Measurements from ENCODE around the gene DACT2. TPM values are rescaled to one million over a fixed set of nuclear protein-coding genes. Genes with fewer than 3 reads are reported as not detected.

DACT2 gene
- total RNA-seq, 2 donors from 2014 or later, result 16.6 to 39.9 TPM

- Mint-ChIP-seq H3K27me3 (ENCODE audit: insufficient read depth) (peaks cover 11% of the 10 kb centered on the region), H3K36me3 (ENCODE audit: low read depth) (peaks cover 44% of the 10 kb centered on the region), H3K9me3 (no peaks in the 10 kb centered on the region), H3K4me3 (no peak overlapping the region), H3K27ac (no peak overlapping the region), H3K4me1 (peaks cover 19% of the 10 kb centered on the region)
- DNase-seq, result peak; percentile 43
- peaks cover 54% of the 10 kb centered on the region for H3K36me3 ChIP-seq (ENCODE audit: control insufficient read depth, insufficient read depth, low read length)
- no peaks in the 10 kb centered on the region for H3K9me3 ChIP-seq (ENCODE audit: control insufficient read depth, low read length)
- no peak overlapping the region for H3K9ac ChIP-seq (ENCODE audit: extremely low read depth, low read length, poor library complexity, severe bottlenecking)
- peaks cover under 1% of the 10 kb centered on the region for H3K4me1 ChIP-seq (ENCODE audit: control insufficient read depth, insufficient read depth, low read length)
- WGBS, 2 experiments (ENCODE audit: insufficient coverage in 1 of 2, insufficient read length in 1 of 2), result 95 to 96% methylated on average over 17 to 22 of the region's 22 CpGs
- no peaks in the 10 kb centered on the region for H3K27me3 ChIP-seq (ENCODE audit: control insufficient read depth, insufficient read depth, low read length, poor library complexity, severe bottlenecking)
- no peak overlapping the region for H3K27ac ChIP-seq (ENCODE audit: low read depth, low read length)
- H3K4me3 ChIP-seq (ENCODE audit: low read length), result no peak overlapping the region
- no peak for TF ChIP-seq CTCF (conservative IDR thresholded peaks at IDR 0.05)
Measured at GRCh38 chr6:168307695-168308021, 11.9 kb downstream of the DACT2 start.

DNA sequence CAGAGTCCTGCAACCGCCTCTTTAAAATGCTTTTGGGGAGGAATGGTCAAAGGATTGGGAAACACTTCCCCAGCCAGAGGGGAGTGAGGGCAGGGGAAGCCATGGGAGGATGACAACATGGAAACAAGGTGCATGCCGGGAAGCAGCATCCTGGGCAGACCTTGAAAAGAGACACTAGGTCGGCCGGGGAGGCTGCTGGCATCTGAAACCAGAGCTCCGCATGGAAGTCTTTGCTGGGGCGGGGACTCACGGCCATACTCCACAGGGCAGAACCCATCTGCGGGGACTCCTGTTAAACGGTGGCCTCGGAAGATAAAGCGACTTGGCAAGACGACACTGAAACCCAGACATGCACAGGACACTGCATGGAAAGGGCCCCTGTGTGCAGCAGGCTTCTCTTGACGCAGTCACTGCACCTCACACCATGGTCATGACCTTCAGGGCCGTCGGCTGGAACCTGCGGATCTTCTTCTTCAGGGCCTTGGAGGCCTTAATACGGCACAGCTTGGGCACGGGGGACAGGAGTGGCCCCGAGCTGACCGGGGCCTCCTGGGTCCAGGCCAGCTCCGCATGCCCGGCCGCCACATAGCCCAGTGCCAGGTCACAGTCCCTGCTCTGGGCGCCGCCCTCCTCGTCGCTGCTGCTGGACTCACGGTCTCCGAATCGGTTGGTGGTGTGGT is 12.4 kb downstream of the DACT2 start:
- peaks cover 6% of the 10 kb centered on the region for H3K4me1 ChIP-seq (ENCODE audit: control insufficient read depth, insufficient read depth, low read length)
- Mint-ChIP-seq H3K27me3 (ENCODE audit: insufficient read depth) (peaks cover 11% of the 10 kb centered on the region), H3K4me3 (no peak overlapping the region), H3K27ac (no peak overlapping the region), H3K4me1 (peaks cover 24% of the 10 kb centered on the region), H3K9me3 (no peaks in the 10 kb centered on the region), H3K36me3 (ENCODE audit: low read depth) (peaks cover 41% of the 10 kb centered on the region)
- H3K27ac ChIP-seq (ENCODE audit: low read depth, low read length), result no peak overlapping the region
- H3K36me3 ChIP-seq (ENCODE audit: control insufficient read depth, insufficient read depth, low read length), result peaks cover 49% of the 10 kb centered on the region
- H3K9ac ChIP-seq (ENCODE audit: extremely low read depth, low read length, poor library complexity, severe bottlenecking), result no peak overlapping the region
- DNase-seq, result no peak
- H3K4me3 ChIP-seq (ENCODE audit: low read length), result no peak overlapping the region
- H3K27me3 ChIP-seq (ENCODE audit: control insufficient read depth, insufficient read depth, low read length, poor library complexity, severe bottlenecking), result no peaks in the 10 kb centered on the region
- H3K9me3 ChIP-seq (ENCODE audit: control insufficient read depth, low read length), result no peaks in the 10 kb centered on the region
- no peak for TF ChIP-seq CTCF (conservative IDR thresholded peaks at IDR 0.05)
- WGBS, 2 experiments (ENCODE audit: insufficient coverage in 1 of 2, insufficient read length in 1 of 2), result 94 to 97% methylated on average over 25 to 30 of the region's 30 CpGs

GRCh38 chr6:168305863-168306262 is 13.7 kb downstream of the DACT2 start:
- no peak for TF ChIP-seq CTCF (conservative IDR thresholded peaks at IDR 0.05)
- peaks cover 30% of the 10 kb centered on the region for H3K36me3 Mint-ChIP-seq (ENCODE audit: low read depth)
- peaks cover 12% of the 10 kb centered on the region for H3K27me3 Mint-ChIP-seq (ENCODE audit: insufficient read depth)
- no peaks in the 10 kb centered on the region for H3K9me3 Mint-ChIP-seq
- no peak overlapping the region for H3K4me3 Mint-ChIP-seq
- peaks cover 36% of the 10 kb centered on the region for H3K4me1 Mint-ChIP-seq
- 85 to 87% methylated on average over 8 to 9 of the region's 9 CpGs for WGBS, 2 experiments (ENCODE audit: insufficient coverage in 1 of 2, insufficient read length in 1 of 2)
- DNase-seq, result no peak
- H3K9me3 ChIP-seq (ENCODE audit: control insufficient read depth, low read length), result no peaks in the 10 kb centered on the region
- H3K4me3 ChIP-seq (ENCODE audit: low read length), result no peak overlapping the region
- H3K27ac Mint-ChIP-seq, result no peak overlapping the region
- H3K27ac ChIP-seq (ENCODE audit: low read depth, low read length), result no peak overlapping the region
- H3K36me3 ChIP-seq (ENCODE audit: control insufficient read depth, insufficient read depth, low read length), result peaks cover 36% of the 10 kb centered on the region
- H3K27me3 ChIP-seq (ENCODE audit: control insufficient read depth, insufficient read depth, low read length, poor library complexity, severe bottlenecking), result no peaks in the 10 kb centered on the region
- peaks cover 6% of the 10 kb centered on the region for H3K4me1 ChIP-seq (ENCODE audit: control insufficient read depth, insufficient read depth, low read length)
- no peak overlapping the region for H3K9ac ChIP-seq (ENCODE audit: extremely low read depth, low read length, poor library complexity, severe bottlenecking)

Data from endodermal cell (in vitro differentiated cells).